H1 (cell line): ENCODE results near the gene MCMBP. TPM values are rescaled to one million over a fixed set of nuclear protein-coding genes. Genes with fewer than 3 reads are reported as not detected.

Experiments
- CHD7 ChIP-seq: fragments of 300-600 bp; sonication (generic); IDR thresholded peaks from 2 replicates; pipeline ENCODE4 v1.7.1; 2012; ENCODE audit warnings: low read length, moderate library complexity, mild to moderate bottlenecking, inconsistent platforms; ENCODE audit not compliant: insufficient replicate concordance
- E2F6 ChIP-seq: IDR thresholded peaks from 2 replicates; pipeline ENCODE4 v1.6.1; 2012; ENCODE audit warnings: inconsistent platforms
- NRF1 ChIP-seq: IDR thresholded peaks from 2 replicates; pipeline ENCODE4 v1.6.1; 2011; ENCODE audit warnings: mild to moderate bottlenecking, low read depth, low read length, improper control_type of control experiment
- POLR2AphosphoS5 ChIP-seq: IDR thresholded peaks from 2 replicates; pipeline ENCODE4 v1.6.1; 2011; ENCODE audit warnings: low read depth, low read length
- TAF7 ChIP-seq: optimal IDR thresholded peaks from 2 replicates; pipeline ENCODE3; 2011; ENCODE audit warnings: low read depth, mild to moderate bottlenecking, inconsistent platforms, low read length, moderate library complexity, borderline replicate concordance
- polyA plus RNA-seq, 7 experiments: library from polyadenylated mRNA; depleted of rRNA in 3 of 7; stranded (reverse) in 5 of 7; unstranded in 2 of 7; fragments of >200 nt in 5 of 7; fragments of 200-250 nt in 2 of 7; gene quantifications; 1 replicate in 5 of 7; 2 replicates in 1 of 7; 4 replicates in 1 of 7; pipeline versions ENCODE4 v1.2.1 to v1.2.3, GENCODE V29; 2011 to 2013; ENCODE audit warnings: missing spikeins in 2 of 7, mixed read lengths in 2 of 7
- total RNA-seq: library from RNA; stranded (reverse); fragmentation: NEBNext Ultra II Directional; extraction: Animal tissue kit (Norgen Biotek cat#: 25700); gene quantifications from 2 replicates; pipeline ENCODE4 v1.2.1, GENCODE V29; 2021

Gene MCMBP
- total and polyA plus RNA-seq, 2 of the 8 experiments (the other 6 are each of a cell fraction or from before 2014, with no cell fraction given): 67.3 to 81.7 TPM

- TF ChIP-seq CHD7: no peak
- peak; percentile 4 for TF ChIP-seq TAF7
- no peak for TF ChIP-seq POLR2AphosphoS5
- TF ChIP-seq NRF1: peak; percentile 29; the same call in 1 of the 2 replicates
- peak; percentile 8; the same call in 1 of the 2 replicates for TF ChIP-seq E2F6
Measured at GRCh38 chr10:119872860-119873681, 428 bp upstream of the MCMBP start (continued).
